ENCODE results near the gene MAST2. TPM values are rescaled to one million over a fixed set of nuclear protein-coding genes. Genes with fewer than 3 reads are reported as not detected.

The MAST2 gene
- total and polyA plus RNA-seq, 9 of the 15 experiments (the other 6 are each of a cell fraction or from before 2014, with no cell fraction given), result 0.73 to 32.0 (median 17.8) TPM

GRCh38 chr1:45850017-45850416 lies 46.6 kb downstream of the MAST2 start:
- POLR2A ChIA-PET, result interaction anchor here (1.9 kb wide), 1 partner anchor 9 kb away, joined by 4 read pairs; no protein-coding TSS in a partner anchor
- H3K79me2 ChIP-seq (ENCODE audit: control insufficient read depth, insufficient read depth, low read length), result peaks cover 14% of the 10 kb centered on the region; the same call in 1 of the 3 replicates
- no peak for TF ChIP-seq ZZZ3 (IDR thresholded peaks at IDR 0.05)
- no peak for TF ChIP-seq PPARD (CRISPR knock-in tag; IDR thresholded peaks at IDR 0.05)
- peak; percentile 41 for TF ChIP-seq ZNF280A (IDR thresholded peaks at IDR 0.05; ENCODE audit: low read depth, partially characterized antibody)
- TF ChIP-seq PURB (CRISPR knock-in tag; IDR thresholded peaks at IDR 0.05; ENCODE audit: low read depth), result no peak
- peak in 1 of 2 experiments; percentile 72; a peak in 1 of 3 replicates for TF ChIP-seq CBX3 (IDR thresholded peaks at IDR 0.05; ENCODE audit: borderline replicate concordance in 1 of 2, low read length in 2 of 2)
- no peak for TF ChIP-seq GMEB1 (CRISPR knock-in tag; IDR thresholded peaks at IDR 0.05)
- TF ChIP-seq ZNF512 (tag; IDR thresholded peaks at IDR 0.05), result no peak
- TF ChIP-seq ZNF696 (CRISPR knock-in tag; conservative IDR thresholded peaks at IDR 0.05), result no peak
- TF ChIP-seq POLR3G (IDR thresholded peaks at IDR 0.05; ENCODE audit: extremely low read depth, insufficient read length, insufficient replicate concordance), result no peak
- TF ChIP-seq CREBBP (IDR thresholded peaks at IDR 0.05; ENCODE audit: low read depth, low read length), result no peak
- peak; percentile 55 to 62; a peak in 2 of 4 replicates for TF ChIP-seq TRIM24 (IDR thresholded peaks at IDR 0.05)
- peak; percentile 75 to 100 for TF ChIP-seq AFF1 (IDR thresholded peaks at IDR 0.05; ENCODE audit: low read depth in 1 of 2, partially characterized antibody in 2 of 2)
- TF ChIP-seq IRF2 (CRISPR knock-in tag; IDR thresholded peaks at IDR 0.05), result no peak
- TF ChIP-seq HLTF (IDR thresholded peaks at IDR 0.05), result 0 out of 2 replicates have a peak, but pooled peaks have one; percentile 27

More at GRCh38 chr1:45850017-45850416, 46.6 kb downstream of the MAST2 start:
- Histone ChIP-seq H3K36me3 (ENCODE audit: control insufficient read depth, insufficient read depth, low read length) (0 out of 3 replicates have a peak, but pooled peaks cover 6% of the 10 kb centered on the region), H2AFZ (ENCODE audit: low read depth, low read length) (no peak overlapping the region), H3K9ac (ENCODE audit: insufficient read depth in 1 of 2, low read depth in 2 of 2, low read length in 2 of 2) (no peak overlapping the region), H3K4me1 (replicated peaks in 1 of 2; ENCODE audit: control insufficient read depth in 2 of 2, insufficient read depth in 2 of 2, low read length in 2 of 2) (no peaks in the 10 kb centered on the region; a peak in 1 of 5 replicates), H3K4me2 (ENCODE audit: insufficient read depth, low read length) (no peak overlapping the region), H3K27ac (ENCODE audit: extremely low read depth, low read depth, low read length) (no peak overlapping the region), H3K27me3 (ENCODE audit: control insufficient read depth in 2 of 2, insufficient read depth in 2 of 2, low read length in 2 of 2) (no peaks in the 10 kb centered on the region), H3K9me1 (ENCODE audit: control insufficient read depth, insufficient read depth, low read length) (no peaks in the 10 kb centered on the region), H3K4me3 (no peak overlapping the region), H3K9me3 (replicated peaks; ENCODE audit: control insufficient read depth, insufficient read depth, low read depth, low read length) (peaks cover 2% of the 10 kb centered on the region; the same call in 1 of the 2 replicates), H4K20me1 (replicated peaks; ENCODE audit: control insufficient read depth, insufficient read depth, low read length) (no peaks in the 10 kb centered on the region)
- DNase-seq (ENCODE audit: extremely low read depth in 1 of 4, low spot score in 3 of 4), result no peak
- CTCF ChIA-PET (ENCODE audit: low intra/inter-chr PET ratio), result no interaction called here
- in situ Hi-C loops (cut with MboI), result no loop called here
- ATAC-seq, result no peak
- BruUV-seq (replicated peaks), result no TSS peak
- FAIRE-seq, result no peak
- intact Hi-C loops (cut with micrococcal nuclease), result no loop called here
- 60% methylated on average over 2 of the region's 2 CpGs for WGBS (ENCODE audit: insufficient coverage, low coverage, missing lambda C conversion rate)
